Inflammatory macrophage (primary cell): Measurements from ENCODE around the gene PDGFA.

ENCODE experiments used
- DNase-seq, 2 donors: peaks; one replicate each; pipeline ENCODE4 v3.0.0-alpha.2; 2020 to 2022

Gene PDGFA

GRCh38 chr7:489876-490275 is 29.8 kb downstream of the PDGFA start:
- DNase-seq: no peak

GRCh38 chr7:486216-486743 is 33.4 kb downstream of the PDGFA start:
- DNase-seq: no peak

DNA sequence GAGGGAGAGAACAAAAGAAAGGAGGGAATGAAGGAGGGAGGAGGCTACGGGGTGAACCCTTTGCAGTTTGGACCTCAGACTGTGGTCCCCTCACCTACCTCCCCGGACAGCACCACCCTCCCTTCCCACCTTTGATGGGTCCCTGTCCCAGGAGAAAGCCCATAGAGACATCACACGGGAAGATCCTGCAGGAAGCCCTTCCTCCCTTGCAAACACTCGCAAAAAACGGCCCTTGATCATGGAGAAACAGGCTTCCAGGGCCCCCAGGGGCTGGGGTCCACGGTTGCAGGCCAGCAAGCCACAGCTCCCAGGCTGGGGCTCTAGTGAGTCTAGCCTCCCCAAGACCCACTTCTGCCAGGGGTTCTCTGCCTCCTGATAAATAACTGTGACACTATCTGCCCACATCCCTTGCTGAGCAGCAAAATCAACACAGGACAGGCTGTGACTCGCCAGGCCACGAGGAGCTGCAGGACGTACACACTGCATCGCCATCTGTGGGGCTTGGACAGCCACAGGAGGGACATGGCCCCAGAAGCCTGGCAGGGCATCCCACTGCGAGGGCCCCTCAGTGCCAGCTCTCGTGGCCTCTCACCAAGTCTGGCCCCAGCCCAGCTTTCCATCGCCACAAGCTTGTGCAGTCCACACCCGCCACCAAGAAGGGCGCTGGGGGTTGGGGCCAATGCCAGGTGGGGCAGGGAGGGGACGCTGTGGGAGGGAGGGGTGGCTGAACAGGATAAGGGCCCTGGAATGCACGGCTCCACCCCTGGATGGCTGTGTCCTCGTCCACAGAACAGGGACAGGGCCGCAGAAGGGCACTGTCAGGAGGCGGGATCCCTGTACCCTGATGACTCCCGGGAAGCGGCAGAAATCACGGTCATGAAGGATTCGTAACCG is 34.2 kb downstream of the PDGFA start:
- DNase-seq: no peak

DNA sequence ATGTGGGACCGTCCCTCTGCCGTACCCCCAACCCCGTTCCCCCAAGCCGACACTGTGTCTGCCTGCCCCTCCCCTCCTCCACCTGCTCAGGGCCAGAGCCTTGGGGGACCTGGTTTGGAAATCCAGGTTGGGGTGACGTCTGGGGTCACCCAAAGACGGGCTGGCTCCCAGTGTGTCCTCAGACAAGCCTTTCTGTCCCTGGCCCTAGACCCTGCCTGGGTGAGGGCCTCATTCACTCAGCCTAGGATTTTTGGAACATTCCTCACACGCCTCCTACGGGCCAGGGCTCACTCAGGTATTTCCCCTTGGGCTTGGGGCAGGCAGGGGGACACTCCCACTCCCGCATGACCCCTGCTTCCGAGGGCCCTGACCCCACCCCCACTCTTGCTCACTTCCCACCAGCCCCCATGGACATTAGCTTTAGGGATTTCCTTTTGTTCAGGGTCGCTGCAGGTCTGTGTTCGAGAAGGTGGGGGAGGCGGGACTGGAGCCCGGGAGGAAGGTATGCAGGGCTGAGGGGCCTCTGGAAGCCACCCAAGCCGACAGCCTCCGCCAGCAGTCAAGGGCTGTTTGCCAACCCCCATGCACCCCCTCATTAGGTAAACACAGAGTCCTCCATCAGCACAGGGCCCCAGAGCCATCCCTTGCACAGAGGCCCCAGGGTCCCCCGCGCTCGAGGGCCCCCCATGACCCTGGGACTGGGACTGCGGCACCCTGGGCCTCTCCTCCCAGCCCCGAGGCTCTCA is 35.1 kb downstream of the PDGFA start:
- no peak for DNase-seq

- DNase-seq: no peak
These were observed 35.8 kb downstream of the PDGFA start for GRCh38 chr7:483656-484355.

DNA sequence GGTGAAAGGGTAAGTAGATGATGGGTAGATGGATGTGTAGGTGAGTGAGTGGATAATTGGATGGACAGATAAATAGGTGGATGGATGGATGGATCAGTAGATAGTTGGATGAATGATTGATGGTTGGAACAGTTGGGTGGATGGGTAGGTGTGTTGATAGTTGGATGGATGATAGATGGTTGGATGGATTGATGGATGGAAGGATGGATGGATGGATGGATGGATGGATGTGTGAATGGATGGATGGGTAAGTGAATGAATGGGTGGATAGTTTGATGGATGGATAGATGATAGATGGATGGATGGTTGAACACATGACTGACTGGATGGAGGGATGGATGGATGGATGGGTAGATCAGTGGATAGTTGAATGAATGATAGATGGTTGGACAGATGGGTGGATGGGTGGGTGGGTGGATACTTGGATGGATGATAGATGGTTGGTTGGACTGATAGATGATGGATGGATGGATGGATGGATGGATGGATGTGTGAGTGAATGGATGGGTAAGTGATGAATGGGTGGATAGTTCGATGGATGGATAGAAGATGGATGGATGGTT is 37.0 kb downstream of the PDGFA start:
- DNase-seq: no peak

DNA sequence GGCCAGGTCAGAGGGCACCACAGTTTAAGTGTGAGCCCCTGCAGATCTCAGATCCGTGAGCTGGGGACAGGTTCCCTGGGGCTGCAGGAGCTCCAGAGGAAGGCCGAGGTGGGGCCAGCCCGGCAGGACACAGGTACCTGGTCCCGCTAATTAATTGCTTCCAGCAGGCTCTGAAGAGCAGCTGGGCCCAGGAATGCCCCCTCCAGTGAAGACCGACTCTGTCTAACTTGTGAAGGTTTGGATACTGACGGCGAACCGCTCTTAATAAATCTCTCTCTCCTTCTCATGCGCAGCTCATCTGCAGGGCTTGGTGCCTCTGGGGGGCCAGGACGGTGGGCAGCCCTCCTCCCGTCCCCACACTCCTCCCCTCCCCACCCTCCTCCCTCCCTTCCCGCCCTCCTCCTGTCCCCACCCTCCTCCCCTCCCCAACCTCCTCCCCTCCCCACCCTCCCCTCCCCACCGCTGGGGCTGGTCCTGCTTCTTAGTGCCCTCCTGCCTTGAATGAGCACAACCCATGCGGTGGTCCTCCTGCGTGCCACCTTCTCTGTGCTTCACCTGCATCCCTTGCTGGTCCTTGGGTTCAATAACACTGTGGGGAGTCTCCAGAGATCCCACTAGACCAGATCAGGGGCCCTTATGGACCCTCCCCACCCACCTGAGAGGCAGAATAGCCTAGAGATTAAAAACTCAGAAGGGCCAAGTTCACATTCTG is 38.3 kb downstream of the PDGFA start:
- no peak for DNase-seq

DNA sequence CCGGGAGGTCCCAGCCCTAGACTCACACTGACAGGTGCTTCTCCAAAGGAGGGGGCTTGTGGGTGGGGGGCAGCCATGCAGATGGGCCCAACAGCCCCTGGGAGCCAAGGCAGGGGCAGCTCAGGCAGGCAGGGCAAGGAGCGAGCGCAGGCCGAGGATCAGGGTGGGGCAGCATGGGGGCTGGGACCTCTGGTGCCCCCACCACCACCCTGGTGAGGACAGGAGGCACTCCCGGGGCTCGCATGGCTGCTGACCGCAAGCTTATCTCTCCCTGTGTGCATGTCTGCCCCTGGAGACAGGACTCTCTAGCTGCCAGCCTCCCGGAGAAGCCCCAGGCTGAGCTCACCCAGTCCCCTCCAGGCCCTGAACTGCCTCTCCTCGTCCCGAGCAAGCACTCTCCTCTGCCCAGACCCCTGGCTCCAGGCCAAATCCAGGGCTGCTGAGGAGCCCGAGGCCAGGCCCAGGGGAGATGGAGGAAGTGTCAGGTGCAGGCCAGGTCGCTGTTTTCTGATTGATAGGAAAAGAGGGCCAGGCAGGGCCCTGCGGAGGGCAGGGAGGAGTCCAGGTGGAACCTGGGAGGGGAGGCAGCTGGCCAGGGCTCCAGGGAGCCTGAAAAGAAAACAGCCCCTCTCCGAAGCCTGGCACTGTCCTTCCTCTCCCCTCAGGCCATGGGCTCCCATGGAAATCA is 39.0 kb downstream of the PDGFA start:
- no peak for DNase-seq

- no peak for DNase-seq
These were observed 39.6 kb downstream of the PDGFA start for GRCh38 chr7:479948-480499.

DNA sequence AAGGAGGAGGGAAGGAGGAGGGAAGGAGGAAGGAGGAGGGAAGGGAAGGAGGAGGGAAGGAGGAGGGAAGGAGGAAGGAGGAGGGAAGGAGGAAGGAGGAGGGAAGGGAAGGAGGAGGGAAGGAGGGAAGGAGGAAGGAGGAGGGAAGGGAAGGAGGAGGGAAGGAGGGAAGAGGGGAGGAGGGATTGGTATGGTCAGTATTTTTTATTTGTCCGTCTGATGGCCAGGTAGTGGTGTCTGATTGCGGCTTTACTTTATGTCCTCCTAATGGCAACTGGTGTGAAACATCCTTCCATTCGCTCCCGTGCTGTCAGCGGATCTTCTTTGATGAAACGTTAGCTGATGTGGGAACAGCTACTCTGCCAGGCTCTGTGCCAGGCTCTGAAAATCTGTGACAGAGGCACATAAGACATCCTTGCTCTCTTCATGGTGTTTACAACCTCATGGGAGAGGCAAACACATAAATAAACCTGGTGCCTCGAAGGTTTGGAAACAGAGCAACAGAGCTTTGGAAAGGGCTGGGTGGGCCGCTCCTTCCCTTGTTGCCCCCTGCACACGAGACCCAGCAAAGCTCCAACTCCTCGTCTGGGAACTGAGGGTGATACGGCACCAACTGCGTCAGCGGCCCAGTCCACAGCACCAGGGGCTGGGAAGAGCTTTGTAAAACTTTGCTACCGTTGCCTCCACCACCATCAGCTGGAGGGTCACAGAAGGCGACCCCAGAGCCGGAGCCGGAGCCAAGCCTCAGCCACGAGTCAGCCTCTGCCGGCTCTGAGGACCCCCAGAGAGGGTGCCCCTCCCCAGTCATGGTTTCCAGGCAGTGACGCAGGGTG is 40.3 kb downstream of the PDGFA start:
- DNase-seq: no peak

DNA sequence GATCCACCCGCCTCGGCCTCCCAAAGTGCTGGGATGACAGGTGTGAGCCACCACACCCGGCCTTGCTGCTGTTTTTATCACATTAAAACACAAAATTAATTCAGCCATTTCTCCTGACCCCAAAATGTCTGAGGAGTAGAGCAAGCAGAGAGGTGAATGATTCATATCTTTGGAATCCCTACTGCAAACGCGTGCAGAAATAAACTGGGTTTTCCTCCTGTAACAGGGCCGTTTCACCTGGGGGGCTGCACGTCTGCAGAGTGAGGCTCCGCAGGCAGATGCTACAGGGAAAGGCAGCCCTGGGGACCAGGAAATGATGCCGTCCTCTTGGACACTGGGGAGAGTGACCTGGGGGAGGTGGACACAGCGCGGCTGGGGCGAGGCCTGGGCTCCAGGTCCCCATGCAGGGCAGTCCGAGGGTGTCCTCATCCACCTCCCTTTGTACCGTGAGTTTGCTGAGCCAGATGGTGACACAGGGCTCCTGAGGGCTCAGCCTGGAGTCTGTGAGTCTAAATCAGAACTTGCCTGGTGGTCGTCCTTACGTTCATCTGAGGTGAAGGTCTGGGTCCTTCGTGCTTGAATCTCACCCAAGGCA is 41.9 kb downstream of the PDGFA start:
- DNase-seq: no peak

DNA sequence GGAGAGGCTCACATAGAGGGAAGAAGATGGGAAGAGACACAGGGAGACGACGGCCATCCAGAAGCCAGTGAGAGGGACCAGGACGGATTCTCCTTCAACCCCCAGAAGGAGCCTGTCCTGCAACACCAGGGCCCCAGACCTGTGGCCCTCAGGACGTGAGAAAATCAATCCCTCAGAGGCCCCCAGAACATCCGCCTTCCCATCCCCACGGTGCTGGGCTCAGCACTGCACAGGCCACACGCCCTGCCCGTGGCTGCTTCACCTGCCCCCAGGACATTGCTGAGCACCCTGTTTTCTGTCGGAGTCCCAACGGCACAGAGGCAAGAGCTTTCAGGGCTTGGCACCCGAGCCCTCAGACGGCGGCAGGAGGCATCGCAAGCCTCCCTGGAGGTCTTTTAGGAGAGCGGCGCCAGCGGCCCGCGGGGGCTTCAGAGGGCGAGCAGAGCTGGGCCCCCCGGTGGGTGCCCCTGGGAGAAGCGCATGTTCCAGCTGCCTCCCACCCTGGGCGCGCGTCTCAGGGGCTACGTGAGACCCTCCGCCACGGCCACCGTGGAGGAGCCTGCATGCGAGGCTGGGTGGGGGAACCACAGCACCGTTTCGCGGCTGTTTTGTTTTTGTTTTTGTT is 42.8 kb downstream of the PDGFA start:
- DNase-seq: no peak

- no peak for DNase-seq
These were observed 43.6 kb downstream of the PDGFA start for GRCh38 chr7:475951-476441.

DNA sequence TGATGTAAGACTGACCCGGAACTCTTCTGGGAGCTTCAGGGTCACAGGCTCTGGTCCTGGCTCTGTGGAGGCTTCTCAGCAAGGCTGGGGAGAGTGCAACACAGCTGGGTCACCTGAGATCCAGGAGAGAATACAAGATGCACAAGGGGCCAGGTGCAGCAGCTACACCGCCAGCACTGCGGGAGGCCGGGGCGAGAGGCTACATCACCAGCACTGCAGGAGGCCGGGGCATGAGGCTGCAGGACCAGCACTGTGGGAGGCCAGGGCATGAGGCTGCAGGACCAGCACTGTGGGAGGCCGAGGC is 44.3 kb downstream of the PDGFA start:
- DNase-seq: no peak

DNA sequence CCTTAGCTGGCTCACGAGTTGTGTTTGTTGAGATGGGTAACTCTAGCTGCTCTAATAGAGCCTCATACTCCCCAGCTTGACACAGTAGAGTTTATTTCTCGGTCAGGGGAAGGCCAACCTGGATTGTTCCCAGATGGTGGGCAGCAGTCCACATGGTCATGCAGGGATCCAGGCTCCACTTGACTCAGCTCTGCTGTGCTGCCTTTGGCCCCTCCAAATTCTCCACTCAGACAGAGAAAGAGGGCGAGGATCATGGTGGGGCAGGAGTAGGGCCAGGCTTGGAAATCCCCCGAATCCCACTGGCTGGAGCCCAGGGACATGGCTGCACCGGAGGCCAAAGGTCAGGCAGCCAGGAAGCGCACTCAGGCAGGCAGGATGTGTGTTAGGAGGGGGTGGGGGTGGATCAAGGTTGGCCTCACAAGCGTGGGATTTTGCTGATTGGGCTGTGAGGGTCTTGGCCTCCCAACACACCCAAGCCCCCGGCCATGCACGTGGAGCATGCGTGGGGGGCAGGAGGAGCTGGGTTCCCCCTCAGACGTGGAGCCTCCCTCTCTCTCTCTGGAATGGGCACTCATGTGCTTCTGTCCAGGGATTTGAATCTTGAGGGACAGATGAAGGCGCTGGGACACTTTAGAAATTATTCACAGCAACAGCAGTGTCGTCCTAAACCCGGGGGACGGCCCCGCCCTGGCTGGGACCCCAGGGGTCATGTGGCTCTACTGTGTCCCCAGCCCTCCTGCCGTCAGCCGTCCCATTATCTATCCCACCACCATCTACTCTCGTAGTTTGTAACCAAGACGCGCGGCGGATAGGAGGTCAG is 44.8 kb downstream of the PDGFA start:
- DNase-seq: no peak

- DNase-seq: no peak
These were observed 45.6 kb downstream of the PDGFA start for GRCh38 chr7:473870-474604.

DNA sequence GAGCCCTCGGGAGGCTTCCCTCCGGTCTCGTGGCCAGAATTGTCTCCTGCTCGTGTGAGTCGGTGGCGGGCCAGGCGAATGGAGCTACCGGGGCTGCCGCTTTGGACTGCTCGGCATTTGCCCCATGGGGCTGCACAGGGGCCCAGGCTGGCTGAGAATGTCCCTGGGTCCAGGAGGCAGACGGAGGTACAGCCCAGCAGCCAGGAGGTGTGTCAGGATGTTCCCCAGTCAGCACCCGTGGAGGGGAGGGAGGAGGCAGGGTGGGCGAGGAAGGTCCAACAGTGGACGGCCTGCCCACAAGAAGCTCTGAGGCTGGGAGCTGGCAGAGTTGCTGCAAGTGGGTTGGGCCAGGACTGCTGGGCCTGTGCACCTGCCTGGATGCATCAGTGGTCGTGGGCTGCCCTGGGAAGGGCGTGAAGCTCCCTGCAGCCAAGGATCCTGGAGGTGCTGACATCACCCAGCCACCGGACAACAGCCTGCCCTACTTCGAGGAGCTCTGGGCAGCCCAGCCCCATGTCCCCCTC is 46.4 kb downstream of the PDGFA start:
- no peak for DNase-seq

DNA sequence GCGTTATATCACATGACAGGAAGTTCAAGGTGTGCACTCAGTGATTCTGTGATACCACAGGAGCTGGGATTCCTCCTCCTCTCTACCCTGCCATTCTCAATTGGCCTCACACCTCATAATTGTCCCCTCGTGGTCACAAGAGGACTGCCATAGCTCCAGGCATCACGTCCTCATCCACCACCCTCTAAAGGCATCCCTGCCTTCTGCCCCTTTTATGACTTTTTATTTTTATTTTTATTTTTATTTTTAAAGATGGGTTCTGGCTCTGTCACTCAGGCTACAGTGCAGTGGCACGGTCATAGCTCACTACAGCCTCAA is 47.0 kb downstream of the PDGFA start:
- DNase-seq: no peak
